Stimulated activated CD4-positive, alpha-beta T cell treated with anti-CD3 and anti-CD28 coated beads, TNF-alpha, amount 100 ng/mL, for 24 hours (primary cell): ENCODE data around the gene OR2AE1.

ENCODE experiments used
- DNase-seq, 3 experiments: peaks; one replicate each; pipeline ENCODE4 v3.0.0-alpha.2; 2020; ENCODE audit warnings: low read depth in 3 of 3

OR2AE1 gene

DNA sequence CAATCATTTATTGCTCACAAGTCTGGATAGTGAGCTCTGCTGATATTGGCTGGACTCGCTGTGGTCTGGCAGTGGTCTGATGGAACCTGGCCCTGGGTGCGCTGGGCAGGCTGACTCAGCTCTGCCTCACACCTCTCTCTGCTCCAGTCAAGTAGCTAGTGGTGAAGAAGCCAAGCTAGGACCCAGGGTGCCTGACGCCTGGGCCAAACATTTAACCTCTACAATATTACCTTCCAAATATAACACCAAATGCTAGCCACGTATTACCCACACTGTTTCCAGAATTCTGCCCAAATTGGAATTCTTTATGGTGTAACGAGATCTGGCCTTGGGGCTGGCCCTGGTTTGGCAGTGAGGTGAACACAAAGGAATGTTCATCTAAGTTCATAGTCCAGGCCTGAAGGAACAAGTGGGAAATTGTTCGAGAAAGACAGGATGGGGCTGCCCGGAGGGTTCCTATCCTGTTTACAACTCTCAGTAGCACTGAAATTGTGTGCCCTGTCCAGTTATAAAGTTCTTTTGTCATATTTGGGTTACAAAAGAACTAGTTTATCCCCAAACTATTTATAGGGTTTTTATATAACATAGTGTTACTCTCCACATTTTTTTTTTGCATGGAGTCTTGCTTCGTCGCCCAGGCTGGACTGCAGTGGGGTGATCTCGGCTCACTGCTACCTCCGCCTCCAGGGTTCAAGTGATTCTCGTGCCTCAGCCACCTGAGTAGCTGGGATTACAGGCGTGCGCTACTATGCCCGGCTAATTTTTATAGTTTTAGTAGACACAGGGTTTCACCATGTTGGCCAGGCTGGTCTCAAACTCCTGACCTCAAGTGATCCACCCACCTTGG is 16.3 kb downstream of the OR2AE1 start:
- DNase-seq, result no peak

DNA sequence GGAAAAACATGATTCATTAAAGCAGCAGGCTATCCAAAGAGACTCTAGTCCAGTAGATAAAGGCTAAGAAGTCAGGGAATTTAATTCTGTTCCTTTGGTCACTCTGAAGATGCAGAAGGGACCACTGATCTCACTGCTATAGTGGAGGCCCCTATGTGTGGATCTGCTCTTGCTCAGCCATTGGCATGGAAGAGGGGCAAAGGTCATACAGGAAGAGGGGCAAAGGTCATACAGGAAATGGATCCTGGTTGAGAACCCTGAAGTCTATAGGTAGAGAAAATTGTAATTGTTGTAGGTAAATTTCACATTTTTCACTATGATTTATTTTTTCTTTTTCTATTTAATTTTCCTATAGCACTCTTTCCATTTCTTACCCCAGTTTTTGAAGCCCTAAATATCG is 21.6 kb downstream of the OR2AE1 start:
- DNase-seq, result no peak

- no peak for DNase-seq
Observed at GRCh38 chr7:99848420-99849216, 28.2 kb downstream of the OR2AE1 start.

DNA sequence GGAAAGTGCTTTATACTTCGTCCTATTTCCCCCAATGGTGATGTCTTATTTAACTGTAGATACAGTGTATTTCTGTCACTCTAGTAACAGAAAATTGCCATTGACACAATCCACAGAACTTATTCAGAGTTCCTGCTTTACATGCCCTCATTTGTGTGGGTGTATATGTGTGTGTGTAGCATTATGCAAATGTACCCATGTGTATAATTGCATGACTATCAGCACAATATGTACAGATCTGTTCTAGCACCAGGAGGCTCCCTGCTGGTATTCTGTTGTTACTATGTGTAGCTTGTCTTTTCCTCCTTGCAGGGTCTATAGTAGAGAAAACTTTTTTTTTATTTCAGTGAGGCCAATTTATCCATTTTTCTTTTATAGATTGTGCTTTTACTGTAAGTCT is 32.5 kb downstream of the OR2AE1 start:
- DNase-seq, result no peak

DNA sequence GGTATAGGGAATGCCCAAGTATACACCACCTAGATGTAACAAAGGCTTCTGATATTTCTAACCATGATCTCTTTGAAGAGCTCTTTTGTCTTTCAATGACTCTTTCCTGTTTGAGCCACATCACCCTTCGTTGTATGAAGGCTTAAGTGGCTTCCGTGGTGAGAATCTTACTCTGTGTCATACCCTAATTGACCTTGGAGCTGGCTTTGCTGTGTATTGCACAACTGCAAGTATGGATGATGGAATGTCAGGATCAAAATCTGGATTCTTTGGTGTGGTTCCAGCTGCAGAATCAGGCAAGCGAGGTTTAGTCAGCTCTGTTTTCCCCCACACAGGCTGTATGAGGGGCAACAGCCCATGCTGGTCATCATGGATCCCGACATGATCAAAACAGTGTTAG is 33.0 kb downstream of the OR2AE1 start:
- DNase-seq, result no peak

DNA sequence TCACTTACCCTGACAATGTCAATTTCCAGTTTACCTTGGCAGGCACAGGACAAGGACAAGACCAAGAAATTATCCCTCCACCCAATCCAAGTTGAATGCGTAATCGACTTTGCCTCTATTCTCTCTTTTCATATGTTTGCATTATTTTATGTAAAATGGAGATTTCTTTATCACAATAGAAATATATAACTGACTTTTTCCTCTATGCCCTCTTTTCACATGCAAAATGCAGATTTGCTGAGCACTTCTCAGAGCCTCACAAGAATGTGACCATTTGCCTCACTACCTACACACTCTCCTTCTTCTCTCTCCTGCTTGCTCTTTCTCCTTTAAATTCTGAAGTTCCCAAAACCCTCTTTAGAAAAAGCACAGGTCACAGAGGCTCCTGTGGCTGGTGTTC is 33.9 kb downstream of the OR2AE1 start:
- no peak for DNase-seq

- DNase-seq, result no peak
Observed at GRCh38 chr7:99840136-99840869, 36.5 kb downstream of the OR2AE1 start.

DNA sequence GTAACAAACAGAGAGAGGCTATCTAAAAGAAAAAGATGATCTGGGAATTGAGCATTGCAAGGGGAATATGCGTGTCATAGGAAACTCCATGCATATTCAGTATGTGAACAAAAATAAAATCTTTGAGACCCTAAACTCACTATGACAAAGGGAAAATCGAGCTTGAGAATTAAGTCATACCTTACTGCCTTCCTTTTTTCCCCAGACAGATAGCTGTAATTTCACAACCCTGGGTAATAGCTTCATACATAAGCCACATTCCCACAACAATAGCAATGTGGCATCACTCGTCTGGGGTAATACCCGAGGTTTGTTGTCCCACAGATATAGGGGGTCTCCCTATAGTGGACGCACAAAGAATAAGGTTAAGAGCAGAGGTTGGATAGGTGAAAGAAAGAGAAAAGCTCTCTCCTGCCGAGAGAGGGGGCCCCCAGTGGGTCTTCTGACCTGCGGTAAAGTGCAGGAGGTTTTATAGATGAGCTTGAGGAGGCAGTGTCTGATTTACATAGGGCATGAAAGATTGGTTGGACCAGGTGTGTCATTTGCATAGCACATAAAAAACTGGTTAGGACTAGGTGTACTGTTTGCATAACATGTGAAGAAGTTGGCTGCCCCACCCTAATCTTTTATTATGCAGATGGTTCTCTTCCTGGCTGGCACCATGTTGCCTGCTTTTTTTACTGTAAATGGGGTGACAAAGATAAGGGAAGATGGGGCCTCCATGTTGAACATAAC is 37.4 kb downstream of the OR2AE1 start:
- DNase-seq, result no peak

GRCh38 chr7:99837649-99838361 is 39.0 kb downstream of the OR2AE1 start:
- DNase-seq, result no peak

DNA sequence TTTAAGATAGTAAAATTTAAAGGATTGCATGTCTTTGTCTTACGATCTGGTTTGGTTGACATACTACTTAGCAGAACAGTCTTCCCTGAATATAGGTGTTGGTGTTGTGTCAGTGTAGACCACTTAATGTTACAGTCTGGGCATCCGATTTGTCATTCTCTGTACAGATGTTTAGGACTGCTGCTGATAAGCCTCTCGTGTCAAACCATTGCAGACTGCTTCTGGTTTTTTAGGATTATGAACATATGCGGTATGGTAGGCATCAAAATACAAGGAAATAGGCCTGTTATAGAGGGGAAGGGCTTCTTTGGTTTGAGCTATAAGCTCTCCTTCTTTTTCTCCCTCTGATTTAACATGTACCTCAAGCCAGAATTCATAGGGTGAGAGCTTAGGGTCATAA is 41.6 kb downstream of the OR2AE1 start:
- DNase-seq, result no peak

DNA sequence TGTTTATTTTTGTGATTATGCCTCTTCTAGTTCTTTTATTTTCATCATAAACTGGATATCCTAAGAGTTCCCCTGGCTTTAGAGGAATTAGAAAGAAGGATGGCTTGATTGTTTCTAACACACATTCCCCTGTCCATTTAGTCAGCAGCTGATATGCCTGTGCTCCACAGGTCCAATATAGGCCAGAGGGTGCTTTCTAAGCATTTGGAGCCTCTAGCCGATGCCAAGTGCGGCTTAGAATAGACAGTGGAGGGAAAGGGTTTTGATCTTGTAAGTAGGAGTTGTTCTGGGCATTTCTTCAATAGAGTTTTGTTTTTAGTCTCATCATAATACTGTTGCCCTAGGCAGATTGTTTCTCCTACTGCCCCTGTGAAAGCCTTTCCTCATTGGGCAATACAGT is 42.5 kb downstream of the OR2AE1 start:
- DNase-seq, result no peak

GRCh38 chr7:99833289-99833877 is 43.5 kb downstream of the OR2AE1 start:
- DNase-seq, result no peak

GRCh38 chr7:99831595-99831994 is 45.2 kb downstream of the OR2AE1 start:
- no peak for DNase-seq

DNA sequence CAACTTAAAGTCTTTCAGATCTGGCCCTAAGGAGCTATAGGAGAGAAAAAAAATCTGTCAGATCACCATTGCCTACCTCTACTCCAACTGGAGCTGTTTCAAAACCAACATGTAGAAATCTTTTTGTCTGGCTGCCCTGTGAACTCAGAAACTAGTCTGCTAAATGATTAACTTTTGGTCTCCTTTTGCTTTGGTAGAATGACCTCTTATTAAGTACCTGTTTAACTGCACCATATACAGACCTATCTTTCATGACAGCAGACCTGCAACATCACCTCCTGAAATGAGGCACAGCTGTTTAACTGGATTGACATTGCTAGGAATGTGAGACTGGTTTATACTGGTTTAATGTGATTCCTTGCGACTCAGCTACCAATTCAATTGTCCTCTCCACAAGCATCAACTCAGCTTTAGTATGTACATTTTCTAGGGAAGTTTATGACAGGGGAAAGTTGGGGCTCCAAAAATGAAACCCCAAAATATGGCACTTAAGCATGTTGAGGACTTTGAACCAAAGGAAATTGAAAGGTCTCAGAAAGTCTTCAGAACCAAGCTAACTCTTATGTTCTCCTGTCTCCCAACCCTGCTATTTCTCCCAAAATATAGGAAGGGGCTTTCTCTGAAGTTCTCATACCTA is 47.2 kb downstream of the OR2AE1 start:
- no peak for DNase-seq

DNA sequence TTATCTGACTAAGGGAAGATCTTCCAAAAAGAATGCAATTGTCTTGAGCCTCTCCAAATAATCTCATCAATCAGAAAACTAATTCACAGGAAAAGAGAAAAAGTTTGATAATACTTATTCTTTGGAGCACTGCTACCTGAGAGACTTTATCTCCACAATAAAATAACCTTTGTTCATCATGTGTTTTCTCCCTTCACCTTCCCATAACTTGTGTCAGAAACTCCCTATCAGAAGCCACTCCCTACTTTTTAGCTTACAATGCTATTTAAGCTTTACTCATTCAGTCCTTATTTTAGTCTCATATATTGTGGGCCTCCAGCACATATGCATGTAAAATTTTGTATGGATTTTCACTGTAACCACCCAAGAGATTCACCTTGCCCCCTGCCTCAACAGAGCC is 48.0 kb downstream of the OR2AE1 start:
- DNase-seq, result no peak

DNA sequence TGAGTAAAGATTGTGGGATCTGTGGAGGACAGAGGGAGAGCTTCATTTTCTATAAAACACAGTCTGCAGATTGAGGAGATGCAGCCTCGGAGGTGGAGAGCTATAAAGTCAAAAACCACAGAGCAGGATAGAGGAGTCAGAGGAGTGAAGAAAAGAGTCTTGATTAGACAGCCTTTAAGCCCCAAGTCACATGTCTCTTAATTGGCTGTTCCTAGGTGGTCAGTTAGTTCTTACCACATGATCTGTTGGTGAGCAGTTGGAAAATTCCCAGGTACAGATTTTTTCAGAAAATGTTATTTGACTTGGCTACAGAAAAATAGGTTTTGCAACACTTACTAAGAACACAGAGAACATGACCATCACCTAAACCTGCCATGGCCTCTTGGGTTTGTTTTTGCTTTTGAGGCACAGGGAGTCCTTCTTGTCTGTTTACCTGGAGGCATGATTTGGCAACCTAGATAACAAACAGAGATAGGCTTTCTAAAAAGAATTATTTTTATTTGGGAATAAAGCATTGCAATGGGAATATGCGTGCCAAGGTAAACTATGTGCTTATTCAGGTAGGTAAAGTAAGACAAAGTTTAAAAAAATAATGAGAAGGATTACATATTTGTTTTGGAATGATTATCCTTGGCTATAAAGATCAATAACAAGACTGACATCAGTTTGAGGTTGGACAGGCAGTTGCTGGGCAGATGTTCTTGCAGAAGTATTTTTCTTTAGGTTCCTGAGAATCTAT is 49.6 kb downstream of the OR2AE1 start:
- DNase-seq, result no peak
